Activated CD4-positive, CD25-positive, alpha-beta regulatory T cell treated with anti-CD3 and anti-CD28 coated beads, Interleukin-2, amount 50 U/mL, for 72 hours (primary cell): Measurements from ENCODE around the gene CMPK1.

Experiments used
- DNase-seq: peaks from one replicate; pipeline ENCODE4 v3.0.0; 2021

Gene CMPK1

GRCh38 chr1:47396671-47397196 is 63.1 kb downstream of the CMPK1 start:
- DNase-seq: no peak

- DNase-seq: no peak
These were observed 65.7 kb downstream of the CMPK1 start for GRCh38 chr1:47399138-47399845.

DNA sequence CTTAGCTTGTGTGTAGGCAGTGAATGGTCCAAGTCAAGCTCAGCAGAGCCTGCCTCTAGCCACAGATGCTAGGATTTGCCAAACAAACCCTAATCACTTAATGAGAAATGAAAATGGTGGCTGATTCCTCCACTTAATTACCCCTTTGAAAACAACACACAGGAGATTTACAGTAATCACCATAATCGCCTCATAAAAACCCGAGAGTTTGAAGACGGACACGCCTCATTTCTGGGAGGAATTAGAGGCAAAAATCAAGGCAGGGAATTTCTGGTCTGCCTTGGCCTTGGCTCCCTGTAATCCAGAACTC is 66.2 kb downstream of the CMPK1 start:
- no peak for DNase-seq

GRCh38 chr1:47401761-47402160 is 68.2 kb downstream of the CMPK1 start:
- DNase-seq: no peak

DNA sequence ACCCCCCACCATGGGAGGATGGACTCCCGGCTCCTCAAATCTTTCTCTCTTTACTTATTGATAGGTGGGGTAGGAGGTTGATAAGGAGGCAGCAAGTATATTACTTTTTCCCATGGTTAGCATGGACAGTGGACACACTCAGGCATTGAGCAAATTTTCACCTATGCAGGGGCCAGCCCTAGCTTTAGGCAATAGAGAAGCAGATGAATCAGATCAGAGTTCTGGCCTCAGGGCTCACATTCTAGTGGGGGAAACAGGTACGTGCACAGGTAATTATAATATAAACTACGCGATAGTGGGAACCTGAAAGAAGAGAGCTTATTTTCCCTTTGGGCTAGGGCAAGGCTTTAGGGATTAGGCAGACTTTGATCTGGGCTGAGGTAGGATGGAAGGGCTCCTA is 69.0 kb downstream of the CMPK1 start:
- DNase-seq: no peak

DNA sequence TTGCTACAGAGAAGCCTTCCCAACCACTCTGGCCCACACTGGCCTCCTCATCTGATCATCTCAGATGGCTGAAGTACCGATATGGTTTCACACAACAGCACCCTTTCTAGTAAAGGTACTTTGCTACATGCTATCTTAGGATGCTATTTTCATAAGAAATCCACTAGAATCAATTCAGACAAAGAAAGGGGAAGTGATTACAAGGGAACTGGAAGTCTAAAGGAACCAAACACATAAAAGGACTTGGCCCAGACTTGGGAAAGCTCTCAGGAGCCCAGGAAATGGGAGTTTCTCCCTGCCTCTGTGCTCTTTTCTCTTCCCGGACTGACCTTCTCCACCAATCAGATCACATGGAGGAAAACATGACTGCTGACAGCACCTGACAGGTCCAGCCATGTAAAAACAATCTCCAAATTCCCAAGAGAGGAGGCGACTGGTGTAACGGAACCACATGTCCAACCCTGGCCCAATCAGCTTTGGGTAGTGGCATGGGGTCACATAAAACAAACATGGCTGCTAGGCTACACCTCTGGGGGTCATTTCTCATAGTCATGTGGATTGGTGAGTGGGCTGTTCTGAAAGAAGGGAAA is 69.8 kb downstream of the CMPK1 start:
- DNase-seq: no peak

- DNase-seq: no peak
These were observed 72.1 kb downstream of the CMPK1 start for GRCh38 chr1:47405697-47406096.

DNA sequence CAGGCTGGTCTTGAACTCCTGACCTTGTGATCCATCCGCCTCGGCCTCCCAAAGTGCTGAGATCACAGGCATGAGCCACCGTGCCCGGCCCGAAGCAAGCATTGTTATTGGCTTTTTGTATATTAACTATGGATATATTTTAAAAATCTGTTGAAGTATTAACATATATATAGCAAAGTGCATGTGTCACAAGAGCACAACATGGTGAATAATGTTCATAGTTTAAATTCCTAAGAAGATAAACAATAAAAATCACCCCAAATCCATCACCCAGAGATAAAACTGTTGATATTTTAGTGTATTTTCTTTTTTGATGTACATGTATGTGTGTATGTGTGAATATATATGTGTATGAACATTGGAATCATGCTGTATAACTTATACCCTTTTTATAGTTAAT is 73.4 kb downstream of the CMPK1 start:
- no peak for DNase-seq

DNA sequence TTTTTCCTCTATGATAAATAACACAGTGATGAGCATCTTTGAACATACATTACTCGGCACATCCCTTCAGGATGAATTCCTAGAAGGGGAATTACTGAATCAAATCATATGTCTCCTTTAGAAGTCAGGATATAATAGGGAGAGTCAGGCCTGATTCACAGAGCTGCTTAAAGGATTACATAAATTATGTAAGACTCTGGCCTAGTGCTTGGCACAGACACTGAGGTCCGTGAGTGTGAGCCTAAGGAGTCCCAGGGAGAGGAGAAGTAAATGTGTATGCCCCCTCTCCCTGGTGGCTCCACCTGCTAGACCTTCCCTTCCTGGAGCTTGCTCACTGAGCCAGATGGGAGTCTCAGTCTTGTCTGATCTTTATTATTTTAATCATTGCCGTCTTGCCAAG is 73.9 kb downstream of the CMPK1 start:
- DNase-seq: no peak

DNA sequence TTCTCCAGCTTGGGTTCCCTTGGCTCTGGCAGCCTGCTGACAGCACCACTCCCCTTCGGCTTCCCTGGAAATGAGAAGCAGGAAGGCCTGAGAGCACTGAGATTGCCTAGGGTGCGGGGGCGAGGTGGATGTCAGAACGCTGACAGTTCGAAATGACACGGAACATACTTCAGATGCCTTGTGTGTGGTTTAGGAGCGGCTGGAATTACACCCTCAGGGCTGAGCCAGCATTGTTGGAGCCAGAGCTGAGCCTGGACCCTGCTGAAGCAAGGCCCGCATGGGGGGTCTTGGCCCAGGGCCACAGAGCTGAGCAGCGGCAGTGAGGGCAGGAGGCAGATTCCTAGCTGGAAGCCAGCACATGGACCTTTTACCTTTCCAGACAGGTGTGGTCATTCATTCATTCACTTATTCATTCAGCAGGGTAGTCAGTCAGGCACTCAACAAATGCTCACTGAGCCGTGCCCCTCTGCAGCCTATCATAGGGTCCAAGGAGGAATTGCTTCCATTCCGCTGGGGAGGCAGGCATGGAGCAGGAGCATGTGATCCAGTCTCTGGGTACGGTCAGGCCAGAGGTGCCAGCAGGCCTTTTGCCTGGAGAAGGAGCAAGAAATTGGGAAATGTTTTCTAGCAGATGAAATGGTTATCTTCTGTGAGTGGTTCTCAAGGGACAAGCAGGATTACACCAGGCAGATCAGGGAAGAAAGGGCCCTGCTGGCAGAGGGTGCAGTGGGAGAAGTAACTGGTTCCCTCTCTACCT is 75.9 kb downstream of the CMPK1 start:
- no peak for DNase-seq

DNA sequence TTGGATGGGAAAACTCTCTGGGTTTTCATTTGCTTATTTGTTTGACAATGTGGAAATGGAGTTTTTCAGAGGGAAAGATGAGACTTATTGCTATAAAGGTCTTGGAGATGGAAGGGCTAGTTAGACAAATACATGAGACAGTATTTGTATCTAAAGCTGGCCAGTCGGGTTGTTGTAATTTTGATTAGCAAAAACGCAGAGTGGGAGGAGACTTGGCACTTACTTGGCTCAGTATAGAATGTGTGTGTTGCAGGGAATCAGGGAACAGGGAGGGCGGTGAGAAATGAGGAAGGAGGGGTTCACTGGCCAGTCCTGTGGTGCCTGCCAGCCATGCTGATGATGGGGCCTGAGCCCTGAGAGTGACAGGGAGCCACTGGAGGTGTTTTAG is 76.5 kb downstream of the CMPK1 start:
- no peak for DNase-seq

- no peak for DNase-seq
These were observed 77.8 kb downstream of the CMPK1 start for GRCh38 chr1:47411436-47411835.

GRCh38 chr1:47412437-47412836 is 78.8 kb downstream of the CMPK1 start:
- no peak for DNase-seq

DNA sequence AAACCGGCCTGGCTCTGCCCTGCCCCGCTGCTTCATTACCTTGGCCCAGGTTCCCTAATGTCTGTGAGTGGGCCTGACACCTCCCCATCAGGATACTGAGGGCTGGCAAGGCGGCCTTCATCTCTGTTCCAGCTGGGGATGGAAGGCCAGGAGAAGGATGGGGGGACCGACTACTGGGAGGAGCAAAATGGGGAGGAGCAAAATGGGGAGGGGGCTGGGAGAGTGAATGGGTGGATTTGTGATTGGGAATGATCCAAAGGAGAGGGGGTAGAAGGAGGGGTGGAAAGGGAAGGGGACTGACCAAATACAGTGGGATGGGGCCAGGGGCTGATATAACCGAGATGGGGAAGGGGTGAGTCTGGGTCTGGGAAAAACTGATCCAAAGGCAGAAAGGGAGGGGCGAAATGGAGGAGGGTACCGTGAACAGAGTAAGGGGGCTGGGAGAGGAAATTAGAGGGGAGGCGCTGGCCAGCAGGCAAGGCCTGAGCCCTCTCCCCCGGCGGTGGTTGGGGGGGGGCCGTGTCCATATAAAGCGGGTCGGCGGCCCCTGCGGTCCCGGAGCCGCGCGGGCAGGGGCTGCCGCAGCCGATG is 82.2 kb downstream of the CMPK1 start, which contains the start of gene FOXE3:
TSS of gene FOXE3 (plus strand) at position 558 of the 591 bp plus-strand sequence. CDS start at position 589, 31 bp downstream.
- no peak for DNase-seq

DNA sequence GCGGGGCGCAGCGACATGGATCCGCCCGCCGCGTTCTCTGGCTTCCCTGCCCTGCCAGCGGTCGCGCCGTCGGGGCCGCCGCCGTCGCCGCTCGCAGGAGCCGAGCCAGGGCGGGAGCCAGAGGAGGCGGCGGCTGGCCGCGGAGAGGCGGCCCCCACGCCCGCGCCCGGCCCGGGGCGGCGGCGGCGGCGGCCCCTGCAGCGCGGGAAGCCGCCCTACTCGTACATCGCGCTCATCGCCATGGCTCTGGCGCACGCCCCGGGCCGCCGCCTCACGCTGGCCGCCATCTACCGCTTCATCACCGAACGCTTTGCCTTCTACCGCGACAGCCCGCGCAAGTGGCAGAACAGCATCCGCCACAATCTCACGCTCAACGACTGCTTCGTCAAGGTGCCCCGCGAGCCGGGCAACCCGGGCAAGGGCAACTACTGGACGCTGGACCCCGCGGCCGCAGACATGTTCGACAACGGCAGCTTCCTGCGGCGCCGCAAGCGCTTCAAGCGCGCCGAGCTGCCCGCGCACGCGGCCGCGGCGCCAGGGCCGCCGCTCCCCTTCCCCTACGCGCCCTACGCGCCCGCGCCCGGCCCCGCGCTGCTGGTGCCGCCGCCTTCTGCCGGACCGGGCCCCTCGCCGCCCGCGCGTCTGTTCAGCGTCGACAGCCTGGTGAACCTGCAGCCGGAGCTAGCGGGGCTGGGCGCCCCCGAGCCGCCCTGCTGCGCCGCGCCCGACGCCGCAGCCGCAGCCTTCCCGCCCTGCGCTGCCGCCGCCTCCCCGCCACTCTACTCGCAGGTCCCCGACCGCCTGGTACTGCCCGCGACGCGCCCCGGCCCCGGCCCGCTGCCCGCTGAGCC is 83.0 kb downstream of the CMPK1 start:
- peak; percentile 33 for DNase-seq

DNA sequence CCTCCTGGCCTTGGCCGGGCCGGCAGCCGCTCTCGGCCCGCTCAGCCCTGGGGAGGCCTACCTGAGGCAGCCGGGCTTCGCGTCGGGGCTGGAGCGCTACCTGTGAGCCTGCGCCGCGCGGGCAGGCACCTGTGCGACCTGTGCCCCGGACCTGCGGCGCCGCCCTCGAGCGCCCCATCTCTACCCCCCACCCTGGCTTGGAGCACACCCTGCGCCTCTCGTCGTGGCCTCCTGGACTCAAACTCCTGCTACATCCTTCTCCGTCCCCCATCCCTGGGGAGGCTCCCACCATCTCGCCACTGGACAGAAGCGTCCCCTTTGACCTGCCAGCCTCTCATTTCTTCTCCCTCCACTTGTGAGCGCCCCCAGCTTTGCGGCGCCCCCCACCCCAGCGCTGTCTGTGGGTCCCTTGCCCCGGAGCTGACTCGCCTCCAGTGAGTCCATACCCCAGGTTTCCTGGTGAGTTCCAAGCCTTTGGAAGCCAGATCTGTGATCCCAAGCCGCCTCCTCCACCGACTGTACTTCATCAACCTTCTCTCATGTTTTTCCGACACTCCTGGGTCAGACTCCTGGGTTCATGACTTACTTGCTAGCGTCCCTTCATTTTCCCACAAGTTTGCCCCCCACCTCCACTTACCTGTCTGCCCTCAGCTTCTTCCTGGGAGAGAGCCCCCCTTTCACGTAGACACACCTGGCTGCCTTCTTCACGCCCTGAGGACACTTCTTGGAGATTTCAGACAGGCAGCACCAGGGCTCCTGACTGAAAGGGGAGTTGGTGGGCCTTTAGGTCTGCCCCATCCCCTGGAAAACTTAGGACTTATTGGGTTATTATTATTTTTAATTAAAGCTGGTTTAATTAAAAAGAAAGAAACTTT is 83.8 kb downstream of the CMPK1 start:
- no peak for DNase-seq

DNA sequence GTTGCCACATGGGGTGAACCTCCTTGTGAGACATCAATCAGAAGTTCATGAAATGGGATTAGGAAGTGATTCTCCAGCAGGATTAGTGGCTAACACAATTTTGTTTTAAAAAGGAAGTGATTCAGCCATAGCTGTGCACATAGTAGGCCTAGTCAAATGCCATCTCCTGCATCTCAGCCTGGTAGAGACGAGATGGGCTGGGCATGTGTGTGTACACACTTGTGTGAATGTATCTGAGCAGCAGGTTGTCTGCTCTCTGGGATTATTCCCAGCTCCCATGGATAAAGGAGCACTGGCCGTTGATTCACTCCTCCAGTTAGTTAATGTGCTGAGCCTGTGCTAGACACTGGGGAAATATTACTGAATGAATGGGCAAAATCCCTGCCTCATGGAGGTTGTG is 84.5 kb downstream of the CMPK1 start:
- DNase-seq: no peak

GRCh38 chr1:47418681-47419325 is 85.2 kb downstream of the CMPK1 start:
- no peak for DNase-seq

DNA sequence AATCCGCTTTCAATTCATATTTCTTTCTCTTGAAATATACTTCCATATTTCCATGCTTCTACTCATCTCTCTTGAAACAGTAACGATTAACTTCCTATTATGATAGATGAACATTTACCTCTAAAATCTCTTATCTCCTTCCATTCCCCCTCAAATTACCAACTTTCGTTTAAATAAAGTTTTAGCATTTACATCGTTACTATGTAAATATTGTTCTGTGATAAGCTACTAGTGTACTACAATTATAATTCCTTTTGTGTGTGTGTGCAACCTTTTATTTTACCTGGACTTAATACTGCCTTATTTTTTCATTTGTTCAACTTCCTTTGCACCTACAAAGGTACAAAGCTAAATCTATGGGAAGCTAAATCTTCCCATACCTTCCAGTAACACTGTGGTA is 87.0 kb downstream of the CMPK1 start:
- no peak for DNase-seq

- no peak for DNase-seq
These were observed 90.3 kb downstream of the CMPK1 start for GRCh38 chr1:47423872-47424271.

DNA sequence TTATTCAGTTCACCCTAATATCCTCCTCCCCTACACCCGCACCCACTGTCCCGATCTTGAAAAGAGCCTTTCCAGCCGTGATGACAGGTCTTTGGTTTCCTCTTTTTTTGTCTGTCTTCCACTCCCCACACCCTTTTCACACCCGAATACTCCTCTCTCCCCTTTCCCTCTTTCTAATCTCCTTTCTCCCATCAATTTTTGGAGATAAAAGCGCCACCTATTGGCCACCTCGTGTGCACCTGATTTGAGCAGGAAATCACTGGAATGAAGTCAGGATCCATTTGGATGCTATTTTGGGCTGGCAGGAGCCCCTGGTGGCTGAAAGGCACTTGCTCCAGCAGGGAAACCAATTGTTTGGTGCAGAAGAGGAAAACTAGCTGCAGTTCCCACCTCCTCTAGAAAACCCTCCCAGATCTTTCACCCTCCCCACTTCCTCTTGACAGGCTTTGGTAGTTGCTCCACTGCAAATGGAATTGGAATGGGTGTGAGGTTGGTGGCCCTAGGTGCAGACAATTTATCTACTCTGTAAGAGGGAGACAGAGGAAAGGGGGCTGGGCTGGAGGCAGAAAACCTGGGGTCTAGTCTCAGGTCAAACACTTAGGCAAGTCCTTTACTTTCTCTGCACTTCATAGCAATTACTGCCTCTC is 90.9 kb downstream of the CMPK1 start:
- no peak for DNase-seq
